Epithelial cell of proximal tubule (primary cell): Measurements from ENCODE around the gene LRMDA. TPM values are rescaled to one million over a fixed set of nuclear protein-coding genes. Genes with fewer than 3 reads are reported as not detected.

Experiments used
- DNase-seq: peaks from one replicate; pipeline ENCODE4 v3.0.0-alpha.2; 2011; ENCODE audit warnings: low read depth
- H3K4me3 ChIP-seq: 2 replicates; pipeline ENCODE4 v1.5.1; 2011; ENCODE audit warnings: low read depth, mild to moderate bottlenecking, low read length
- total RNA-seq: library from RNA; depleted of rRNA; stranded (reverse); fragments of >200 nt; gene quantifications from 2 replicates; pipeline ENCODE4 v1.2.3, GENCODE V29; 2015
- TF ChIP-seq, protein P1 (sequence below): conservative IDR thresholded peaks from 2 replicates; pipeline ENCODE4 v1.5.1; 2012; ENCODE audit warnings: low read depth, mild to moderate bottlenecking, low read length

The LRMDA gene
- total RNA-seq, 1 donor from 2014 or later = 0.75 TPM

DNA sequence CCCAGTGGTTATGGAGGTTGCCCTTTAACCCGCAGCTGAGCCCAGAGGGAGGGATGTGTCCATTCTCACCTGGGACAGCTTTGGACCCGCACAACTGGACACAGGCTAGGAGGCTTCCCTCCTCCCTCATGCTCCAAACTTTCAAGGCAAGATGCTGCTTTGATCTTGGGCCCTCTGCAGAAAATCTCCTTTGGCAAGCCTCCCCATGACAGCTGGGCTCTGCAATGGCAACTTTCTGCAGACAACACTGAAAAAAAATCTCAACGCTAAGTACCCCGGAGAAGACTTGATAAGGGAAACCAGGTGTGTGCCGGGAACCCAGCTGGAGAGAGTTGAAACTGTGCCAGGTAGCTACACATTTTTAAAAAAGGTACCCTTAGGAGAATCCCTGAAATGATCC lies 610.1 kb downstream of the LRMDA start:
- DNase-seq = no peak
- TF ChIP-seq, protein P1, sequence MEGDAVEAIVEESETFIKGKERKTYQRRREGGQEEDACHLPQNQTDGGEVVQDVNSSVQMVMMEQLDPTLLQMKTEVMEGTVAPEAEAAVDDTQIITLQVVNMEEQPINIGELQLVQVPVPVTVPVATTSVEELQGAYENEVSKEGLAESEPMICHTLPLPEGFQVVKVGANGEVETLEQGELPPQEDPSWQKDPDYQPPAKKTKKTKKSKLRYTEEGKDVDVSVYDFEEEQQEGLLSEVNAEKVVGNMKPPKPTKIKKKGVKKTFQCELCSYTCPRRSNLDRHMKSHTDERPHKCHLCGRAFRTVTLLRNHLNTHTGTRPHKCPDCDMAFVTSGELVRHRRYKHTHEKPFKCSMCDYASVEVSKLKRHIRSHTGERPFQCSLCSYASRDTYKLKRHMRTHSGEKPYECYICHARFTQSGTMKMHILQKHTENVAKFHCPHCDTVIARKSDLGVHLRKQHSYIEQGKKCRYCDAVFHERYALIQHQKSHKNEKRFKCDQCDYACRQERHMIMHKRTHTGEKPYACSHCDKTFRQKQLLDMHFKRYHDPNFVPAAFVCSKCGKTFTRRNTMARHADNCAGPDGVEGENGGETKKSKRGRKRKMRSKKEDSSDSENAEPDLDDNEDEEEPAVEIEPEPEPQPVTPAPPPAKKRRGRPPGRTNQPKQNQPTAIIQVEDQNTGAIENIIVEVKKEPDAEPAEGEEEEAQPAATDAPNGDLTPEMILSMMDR = no peak
- H3K4me3 ChIP-seq = no peak overlapping the region

DNA sequence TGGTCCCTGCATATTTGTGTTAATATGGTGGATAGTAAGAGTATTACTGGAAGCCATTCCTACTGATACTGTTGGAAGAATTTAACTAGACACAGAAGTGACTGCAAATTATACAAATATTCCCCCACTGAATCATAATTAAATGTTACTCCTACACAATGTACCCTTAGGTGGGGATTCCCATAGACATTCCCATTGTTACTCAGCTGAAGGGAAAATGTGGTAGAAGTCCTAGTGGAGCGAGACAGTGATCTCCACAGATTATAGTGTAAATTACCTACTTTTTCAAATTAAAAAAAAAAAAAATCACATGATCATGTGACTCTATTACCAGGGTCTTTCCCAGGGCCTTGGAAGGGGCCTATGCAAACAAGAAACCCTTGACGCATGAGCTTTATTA lies 611.8 kb downstream of the LRMDA start:
- DNase-seq = no peak
- no peak overlapping the region for H3K4me3 ChIP-seq
- TF ChIP-seq, protein P1 = no peak

DNA sequence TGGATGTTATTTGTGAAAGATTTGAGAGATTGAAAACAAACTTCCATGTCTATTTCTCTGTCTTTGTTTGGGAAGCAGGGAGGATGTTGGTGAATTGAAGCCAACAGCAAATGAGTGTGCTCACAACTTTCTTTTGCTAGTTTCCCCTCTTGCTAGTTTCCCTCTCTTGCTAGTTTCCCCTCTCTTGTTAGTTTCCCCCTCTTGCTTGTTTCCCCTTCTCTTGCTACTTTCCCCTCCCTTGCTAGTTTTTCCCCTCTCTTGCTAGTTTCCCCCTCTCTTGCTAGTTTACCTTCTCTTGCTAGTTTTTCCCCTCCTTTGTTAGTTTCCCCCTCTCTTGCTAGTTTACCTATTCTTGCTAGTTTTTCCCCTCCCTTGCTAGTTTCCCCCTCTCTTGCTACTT lies 613.3 kb downstream of the LRMDA start:
- TF ChIP-seq, protein P1 = no peak
- no peak overlapping the region for H3K4me3 ChIP-seq
- DNase-seq = no peak

DNA sequence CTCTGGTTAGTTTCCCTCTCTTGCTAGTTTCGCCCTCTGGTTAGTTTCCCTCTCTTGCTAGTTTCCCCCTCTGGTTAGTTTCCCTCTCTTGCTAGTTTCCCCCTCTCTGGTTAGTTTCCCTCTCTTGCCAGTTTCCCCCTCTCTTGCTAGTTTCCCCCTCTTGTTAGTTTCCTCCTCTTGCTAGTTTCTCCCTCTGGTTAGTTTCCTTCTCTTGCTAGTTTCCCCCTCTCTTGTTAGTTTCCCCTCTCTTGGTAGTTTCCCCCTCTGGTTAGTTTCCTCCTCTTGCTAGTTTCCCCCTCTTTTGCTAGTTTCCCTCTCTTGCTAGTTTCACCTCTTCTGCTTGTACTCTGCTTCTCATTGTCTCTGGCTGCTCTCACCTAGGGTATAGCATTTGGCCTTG lies 613.8 kb downstream of the LRMDA start:
- H3K4me3 ChIP-seq = no peak overlapping the region
- TF ChIP-seq, protein P1 = no peak
- no peak for DNase-seq

DNA sequence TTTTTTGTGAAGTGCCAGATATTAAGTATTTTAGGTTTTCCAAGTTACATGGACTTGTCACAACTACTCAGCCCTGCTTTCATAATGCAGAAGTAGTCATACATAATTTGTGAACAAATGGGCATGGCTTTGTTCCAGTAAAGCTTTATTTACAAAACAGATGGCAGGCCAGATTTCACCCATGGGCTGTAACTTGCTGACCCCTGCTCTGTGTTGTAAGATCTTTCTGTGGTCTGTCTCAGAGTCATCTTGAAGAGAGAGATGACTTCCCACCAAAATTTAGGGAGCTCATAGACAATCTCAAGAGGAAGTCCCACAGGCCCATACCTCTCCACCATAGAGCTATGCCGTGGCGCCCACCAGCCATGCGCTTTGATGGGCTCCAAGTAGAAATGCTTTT lies 616.1 kb downstream of the LRMDA start:
- H3K4me3 ChIP-seq = no peak overlapping the region
- TF ChIP-seq, protein P1 = no peak
- no peak for DNase-seq

DNA sequence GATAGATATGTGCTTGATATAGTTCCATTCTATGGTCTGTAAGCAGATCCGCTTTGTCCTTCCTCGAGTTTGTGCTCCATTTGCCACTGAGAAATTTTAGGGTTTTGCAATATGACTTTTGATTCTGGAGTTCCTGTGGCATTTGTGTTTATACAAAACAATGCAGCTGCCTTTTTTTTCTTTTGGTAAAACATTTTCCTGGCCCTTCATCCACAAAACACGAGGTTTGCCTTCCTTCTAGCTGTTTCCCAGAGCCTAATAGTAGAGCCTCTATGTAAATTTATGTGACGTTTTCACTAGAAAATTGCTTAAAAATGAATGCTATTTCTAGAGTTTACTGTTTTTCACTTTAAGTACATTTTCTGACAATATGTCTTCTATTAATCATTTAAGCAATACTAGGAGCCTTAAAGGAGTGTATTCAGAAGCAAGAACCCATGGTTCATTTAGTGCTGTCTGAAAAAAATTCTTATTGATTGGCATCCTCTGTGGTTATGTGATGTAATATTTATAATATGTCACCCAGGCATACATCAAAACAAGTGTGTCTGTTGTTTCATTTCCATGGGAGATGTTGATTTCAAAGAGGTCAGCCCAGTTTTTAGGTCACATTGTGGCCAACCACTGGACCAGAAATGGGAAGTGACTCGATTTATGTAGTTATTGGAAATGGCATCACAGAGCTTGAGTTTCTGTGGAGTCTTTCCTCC lies 618.3 kb downstream of the LRMDA start:
- peak; percentile 48 for DNase-seq
- TF ChIP-seq, protein P1 = no peak
- H3K4me3 ChIP-seq = no peak overlapping the region

DNA sequence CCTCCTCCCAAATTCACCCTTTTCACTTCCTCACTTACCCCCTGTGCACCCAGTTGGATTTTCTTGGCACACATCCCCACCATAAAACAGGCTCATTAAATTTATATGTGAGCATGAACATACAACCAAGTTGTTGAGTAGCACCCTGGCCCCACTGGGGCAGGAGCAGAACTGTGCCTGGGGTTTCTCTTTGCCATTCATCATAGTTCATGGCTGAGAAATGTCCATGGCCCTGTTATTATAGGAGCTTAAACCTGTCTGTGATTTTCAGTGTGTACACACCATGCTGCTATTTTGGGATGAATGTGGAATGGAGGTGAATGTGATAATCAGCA lies 618.8 kb downstream of the LRMDA start:
- H3K4me3 ChIP-seq = no peak overlapping the region
- TF ChIP-seq, protein P1 = no peak
- DNase-seq = no peak
